Trophoblast cell (in vitro differentiated cells and primary cell): ENCODE measurements around the gene OLAH.
A peak's percentile ranks its signal among the peaks of the same experiment; 100 is the strongest.

Source experiments
- DNase-seq, 2 donors: peaks; one replicate each; pipeline ENCODE4 v3.0.0-alpha.2; 2016
- H2AFZ ChIP-seq: 2 replicates; pipeline ENCODE4 v1.6.1; 2013; ENCODE audit warnings: low read length, moderate library complexity, mild to moderate bottlenecking; ENCODE audit not compliant: insufficient read depth, poor library complexity
- H2AK5ac ChIP-seq: 2 replicates; pipeline ENCODE4 v1.6.1; 2013; ENCODE audit warnings: mild to moderate bottlenecking, low read length
- H2BK120ac ChIP-seq: 2 replicates; pipeline ENCODE4 v1.6.1; 2013; ENCODE audit warnings: low read length, mild to moderate bottlenecking, moderate library complexity; ENCODE audit not compliant: insufficient read depth, poor library complexity
- H2BK12ac ChIP-seq: 2 replicates; pipeline ENCODE4 v1.6.1; 2013; ENCODE audit warnings: mild to moderate bottlenecking, low read length, moderate library complexity
- H2BK5ac ChIP-seq: 2 replicates; pipeline ENCODE4 v1.6.1; 2013; ENCODE audit warnings: low read length, low read depth, moderate library complexity, mild to moderate bottlenecking; ENCODE audit not compliant: poor library complexity
- H3K14ac ChIP-seq: 2 replicates; pipeline ENCODE4 v1.6.1; 2013; ENCODE audit warnings: mild to moderate bottlenecking, low read length
- H3K18ac ChIP-seq: 2 replicates; pipeline ENCODE4 v1.6.1; 2013; ENCODE audit warnings: mild to moderate bottlenecking, low read length
- H3K23ac ChIP-seq: 2 replicates; pipeline ENCODE4 v1.6.1; 2013; ENCODE audit warnings: low read length
- H3K27ac ChIP-seq: 2 replicates; pipeline ENCODE4 v1.5.1; 2013; ENCODE audit warnings: low read depth, mild to moderate bottlenecking, inconsistent platforms, low read length, moderate library complexity
- H3K27me3 ChIP-seq: 2 replicates; pipeline ENCODE4 v1.6.1; 2013; ENCODE audit warnings: inconsistent platforms, mild to moderate bottlenecking, low read length, moderate library complexity; ENCODE audit not compliant: insufficient read depth
- H3K36me3 ChIP-seq, 2 experiments: 1 replicate in 1 of 2; 2 replicates in 1 of 2; pipeline ENCODE4 v1.6.1; 2013; ENCODE audit warnings: low read length in 2 of 2, mild to moderate bottlenecking in 2 of 2, moderate library complexity in 1 of 2; ENCODE audit not compliant: insufficient read depth in 2 of 2, control insufficient read depth in 1 of 2
- H3K4ac ChIP-seq: 2 replicates; pipeline ENCODE4 v1.6.1; 2013; ENCODE audit warnings: low read depth, mild to moderate bottlenecking, low read length, moderate library complexity
- H3K4me1 ChIP-seq, 2 experiments: 1 replicate in 1 of 2; 2 replicates in 1 of 2; pipeline ENCODE4 v1.6.1; 2013; ENCODE audit warnings: low read length in 2 of 2, mild to moderate bottlenecking in 2 of 2, moderate library complexity in 1 of 2; ENCODE audit not compliant: insufficient read depth in 2 of 2, control insufficient read depth in 1 of 2
- H3K4me2 ChIP-seq: 2 replicates; pipeline ENCODE4 v1.6.1; 2013; ENCODE audit warnings: inconsistent platforms, mild to moderate bottlenecking, low read length, moderate library complexity
- H3K4me3 ChIP-seq: 2 replicates; pipeline ENCODE4 v1.5.1; 2013; ENCODE audit warnings: mild to moderate bottlenecking, low read depth, low read length, inconsistent platforms
- H3K79me1 ChIP-seq: one replicate; pipeline ENCODE4 v1.6.1; 2013; ENCODE audit warnings: low read length
- H3K79me2 ChIP-seq: 2 replicates; pipeline ENCODE4 v1.6.1; 2013; ENCODE audit warnings: low read length, mild to moderate bottlenecking; ENCODE audit not compliant: control insufficient read depth, insufficient read depth, poor library complexity
- H3K9ac ChIP-seq: 2 replicates; pipeline ENCODE4 v1.6.1; 2013; ENCODE audit warnings: mild to moderate bottlenecking, low read length
- H3K9me3 ChIP-seq: 2 replicates; pipeline ENCODE4 v1.6.1; 2013; ENCODE audit warnings: low read depth, mild to moderate bottlenecking, control low read depth, inconsistent platforms, low read length; ENCODE audit not compliant: insufficient read depth
- H4K12ac ChIP-seq: 2 replicates; pipeline ENCODE4 v1.6.1; 2013; ENCODE audit warnings: low read depth, mild to moderate bottlenecking, low read length, moderate library complexity
- H4K8ac ChIP-seq: 2 replicates; pipeline ENCODE4 v1.6.1; 2013; ENCODE audit warnings: low read depth, mild to moderate bottlenecking, low read length, moderate library complexity
- H4K91ac ChIP-seq: one replicate; pipeline ENCODE4 v1.6.1; 2013; ENCODE audit warnings: low read depth, mild to moderate bottlenecking, low read length, moderate library complexity
- WGBS: extraction: QIAGEN DNeasy Blood & Tissue Kit; methylation state at CpG from one replicate; pipeline ENCODE4 v1.1.7; 2013; ENCODE audit warnings: missing lambda C conversion rate; ENCODE audit not compliant: insufficient read length, insufficient coverage; ENCODE audit errors: extremely low coverage; 5-methylcytosine and 5-hydroxymethylcytosine counted together

The OLAH gene

GRCh38 chr10:15091418-15091817, 47.7 kb downstream of the OLAH start:
- H3K4me1 ChIP-seq, result peaks cover 2 to 5% of the 10 kb centered on the region in 2 experiments
- H3K27ac ChIP-seq, result no peak overlapping the region
- H3K27me3 ChIP-seq, result no peaks in the 10 kb centered on the region
- H3K14ac ChIP-seq, result no peak overlapping the region
- no peak overlapping the region for H4K8ac ChIP-seq
- no peak for DNase-seq
- H3K79me1 ChIP-seq, result no peaks in the 10 kb centered on the region
- H2BK12ac ChIP-seq, result no peak overlapping the region
- H3K4me2 ChIP-seq, result no peak overlapping the region
- no peak overlapping the region for H3K9ac ChIP-seq
- WGBS, result no CpG with 5 or more reads among the region's 5 CpGs
- H2AK5ac ChIP-seq, result no peak overlapping the region
- no peak overlapping the region for H2AFZ ChIP-seq
- H3K18ac ChIP-seq, result no peak overlapping the region
- no peak overlapping the region for H3K4me3 ChIP-seq
- H4K12ac ChIP-seq, result no peak overlapping the region
- H2BK5ac ChIP-seq, result no peak overlapping the region
- no peaks in the 10 kb centered on the region for H3K36me3 ChIP-seq
- H3K79me2 ChIP-seq, result no peaks in the 10 kb centered on the region
- H3K4ac ChIP-seq, result no peak overlapping the region
- H4K91ac ChIP-seq, result no peak overlapping the region
- H3K23ac ChIP-seq, result peak overlapping the region; percentile 90
- no peaks in the 10 kb centered on the region for H3K9me3 ChIP-seq
- H2BK120ac ChIP-seq, result no peak overlapping the region

GRCh38 chr10:15092855-15093408, 49.2 kb downstream of the OLAH start:
- no peak overlapping the region for H2BK120ac ChIP-seq
- no peak overlapping the region for H3K4ac ChIP-seq
- no peak overlapping the region for H3K4me2 ChIP-seq
- peaks cover 8% of the 10 kb centered on the region for H3K79me1 ChIP-seq
- H3K23ac ChIP-seq, result no peak overlapping the region
- H2BK12ac ChIP-seq, result no peak overlapping the region
- no peak overlapping the region for H4K8ac ChIP-seq
- no peaks in the 10 kb centered on the region for H3K36me3 ChIP-seq
- no peak for DNase-seq
- no peaks in the 10 kb centered on the region for H3K9me3 ChIP-seq
- H2AK5ac ChIP-seq, result no peak overlapping the region
- no peak overlapping the region for H2BK5ac ChIP-seq
- no CpG with 5 or more reads among the region's 16 CpGs for WGBS
- no peak overlapping the region for H3K14ac ChIP-seq
- H4K91ac ChIP-seq, result no peak overlapping the region
- no peak overlapping the region for H3K4me3 ChIP-seq
- H3K4me1 ChIP-seq, result peaks cover 2 to 6% of the 10 kb centered on the region in 2 experiments
- H3K27ac ChIP-seq, result no peak overlapping the region
- H3K79me2 ChIP-seq, result peaks cover 8% of the 10 kb centered on the region
- H3K27me3 ChIP-seq, result no peaks in the 10 kb centered on the region
- no peak overlapping the region for H3K18ac ChIP-seq
- no peak overlapping the region for H2AFZ ChIP-seq
- H3K9ac ChIP-seq, result no peak overlapping the region
- H4K12ac ChIP-seq, result no peak overlapping the region

- Histone ChIP-seq H3K36me3 (peaks cover 3 to 5% of the 10 kb centered on the region in 2 experiments), H3K4me2 (peak overlapping the region; percentile 96), H3K23ac (no peak overlapping the region)
These were observed 52.9 kb downstream of the OLAH start for GRCh38 chr10:15096661-15097010.

DNA sequence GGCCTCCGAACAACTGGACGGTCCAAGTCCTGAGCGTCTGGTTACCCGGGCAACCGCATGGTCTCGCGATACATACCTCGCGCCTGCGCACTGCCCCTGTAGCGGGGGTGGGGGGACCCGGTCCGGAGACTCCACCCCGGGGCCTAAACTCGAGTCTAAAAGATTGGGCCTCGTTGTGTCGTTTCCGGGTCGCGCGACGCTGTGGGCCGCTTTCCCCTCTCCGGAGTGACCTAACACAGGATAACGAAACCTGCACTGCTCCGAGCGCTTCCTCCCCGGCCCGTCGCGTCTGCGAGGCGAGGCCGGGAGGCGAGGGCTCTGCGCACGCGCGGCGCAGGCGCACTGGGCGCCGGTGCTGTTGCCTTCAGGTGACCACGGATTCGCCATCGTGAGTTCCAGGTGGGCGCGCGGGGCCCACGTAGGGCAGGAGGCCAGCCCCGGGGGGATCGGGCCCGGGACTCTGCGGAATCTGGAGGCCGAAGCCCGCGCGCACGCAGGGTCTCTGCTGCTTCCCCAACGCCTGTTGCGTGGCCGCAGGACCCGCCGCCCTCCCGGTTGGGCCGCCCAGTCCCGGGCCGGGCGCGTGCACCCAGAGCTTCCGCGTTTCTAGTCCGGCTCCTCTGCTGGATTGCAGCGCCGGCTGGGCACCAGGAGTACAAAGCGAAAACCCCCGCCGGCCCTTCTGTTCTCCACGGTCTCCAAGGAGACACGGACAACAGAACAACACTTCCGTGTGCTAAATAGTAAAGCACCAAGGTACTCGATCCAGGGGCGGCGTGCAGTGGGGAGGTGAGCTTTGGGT, 53.5 kb downstream of the OLAH start, which contains the start of gene RPP38:
RPP38 (plus strand) TSS at position 345 of the 802 bp plus-strand sequence. CDS start 5,960 bp downstream, outside the sequence.
- Histone ChIP-seq H4K12ac (peak within 1 kb of the TSS; percentile 92), H3K27ac (peak within 1 kb of the TSS; percentile 99), H3K23ac (no peak within 1 kb of the TSS), H2AFZ (peak within 1 kb of the TSS; percentile 76), H3K27me3 (no peaks in the 10 kb centered on the region), H3K79me1 (peaks cover 8% of the 10 kb centered on the region), H3K36me3 (peaks cover 7 to 11% of the 10 kb centered on the region in 2 experiments), H3K9ac (peak within 1 kb of the TSS; percentile 91), H2BK5ac (peak within 1 kb of the TSS; percentile 95), H3K4me3 (peak within 1 kb of the TSS; percentile 89), H3K14ac (peak within 1 kb of the TSS; percentile 87), H3K4me1 (peaks cover 2 to 6% of the 10 kb centered on the region in 2 experiments), H3K4me2 (peak within 1 kb of the TSS; percentile 96), H2BK120ac (peak within 1 kb of the TSS; percentile 92), H3K18ac (peak within 1 kb of the TSS; percentile 85), H2BK12ac (no peak within 1 kb of the TSS), H3K4ac (peak within 1 kb of the TSS; percentile 77), H3K9me3 (no peaks in the 10 kb centered on the region), H4K91ac (peak within 1 kb of the TSS; percentile 96), H2AK5ac (no peak within 1 kb of the TSS), H4K8ac (peak within 1 kb of the TSS; percentile 95), H3K79me2 (peaks cover 19% of the 10 kb centered on the region)
- peak; percentile 96 to 98 for DNase-seq
- no CpG with 5 or more reads among the region's 84 CpGs for WGBS

More at GRCh38 chr10:15096661-15097010, 52.9 kb downstream of the OLAH start:
- Histone ChIP-seq H3K27me3 (no peaks in the 10 kb centered on the region), H3K4me1 (peaks cover 2 to 6% of the 10 kb centered on the region in 2 experiments), H3K79me2 (peaks cover 19% of the 10 kb centered on the region), H3K14ac (no peak overlapping the region), H3K9me3 (no peaks in the 10 kb centered on the region), H2AK5ac (no peak overlapping the region), H2BK12ac (no peak overlapping the region), H4K8ac (peak overlapping the region; percentile 59), H4K12ac (no peak overlapping the region), H3K79me1 (peaks cover 8% of the 10 kb centered on the region), H2BK5ac (no peak overlapping the region), H3K18ac (no peak overlapping the region), H2BK120ac (no peak overlapping the region), H3K9ac (peak overlapping the region; percentile 36), H3K4me3 (peak overlapping the region; percentile 75), H3K4ac (no peak overlapping the region), H3K27ac (no peak overlapping the region), H4K91ac (no peak overlapping the region), H2AFZ (peak overlapping the region; percentile 61)
- WGBS, result no CpG with 5 or more reads among the region's 11 CpGs
- DNase-seq, result no peak
